ENCODE data around the gene ZNF598.
"Not testable (repeated sequence)": the region's sequence is repeated elsewhere in the genome, so short reads cannot be mapped to it uniquely, and the experiment has no call there.

The ZNF598 gene

DNA sequence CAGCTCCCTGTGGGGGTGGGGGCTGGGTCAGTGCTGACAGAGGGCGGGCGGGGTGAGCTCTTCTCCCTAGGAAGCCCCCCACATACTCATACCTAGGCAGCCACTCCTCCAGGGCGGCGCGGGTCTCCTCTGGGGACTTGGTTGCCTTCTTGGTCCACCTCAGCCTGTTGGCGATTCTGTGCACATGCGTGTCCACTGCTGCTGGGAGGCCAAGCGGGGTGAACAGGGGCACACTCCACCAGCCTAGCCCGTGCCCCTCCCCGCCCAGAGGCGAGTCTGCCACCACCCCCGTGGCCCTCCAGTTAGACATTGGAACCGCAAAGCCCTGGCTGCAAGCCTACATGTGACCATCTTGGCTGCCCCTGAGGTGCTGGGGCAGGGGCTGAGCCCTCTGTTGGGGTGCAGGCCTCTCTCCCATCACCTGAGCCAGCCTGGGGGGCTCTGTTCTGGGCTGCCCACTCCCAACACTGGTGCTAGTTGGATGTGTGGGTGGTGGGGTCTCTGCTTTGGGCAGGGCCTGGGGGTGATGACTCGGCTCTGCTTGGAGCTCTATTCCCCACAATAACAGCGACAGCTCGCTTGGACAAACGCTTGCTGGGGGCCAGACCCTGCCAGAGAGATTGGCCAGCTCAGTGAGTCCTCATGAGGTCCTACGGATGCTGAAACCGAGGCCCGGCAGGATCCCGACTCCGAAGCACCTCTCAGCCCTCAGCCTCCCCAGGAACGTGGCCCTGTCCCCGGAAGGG is 30.6 kb upstream of the ZNF598 start:
- no peak for DNase-seq

- peak; percentile 47 for DNase-seq
Measured at GRCh38 chr16:2039274-2040031, 29.8 kb upstream of the ZNF598 start.

DNA sequence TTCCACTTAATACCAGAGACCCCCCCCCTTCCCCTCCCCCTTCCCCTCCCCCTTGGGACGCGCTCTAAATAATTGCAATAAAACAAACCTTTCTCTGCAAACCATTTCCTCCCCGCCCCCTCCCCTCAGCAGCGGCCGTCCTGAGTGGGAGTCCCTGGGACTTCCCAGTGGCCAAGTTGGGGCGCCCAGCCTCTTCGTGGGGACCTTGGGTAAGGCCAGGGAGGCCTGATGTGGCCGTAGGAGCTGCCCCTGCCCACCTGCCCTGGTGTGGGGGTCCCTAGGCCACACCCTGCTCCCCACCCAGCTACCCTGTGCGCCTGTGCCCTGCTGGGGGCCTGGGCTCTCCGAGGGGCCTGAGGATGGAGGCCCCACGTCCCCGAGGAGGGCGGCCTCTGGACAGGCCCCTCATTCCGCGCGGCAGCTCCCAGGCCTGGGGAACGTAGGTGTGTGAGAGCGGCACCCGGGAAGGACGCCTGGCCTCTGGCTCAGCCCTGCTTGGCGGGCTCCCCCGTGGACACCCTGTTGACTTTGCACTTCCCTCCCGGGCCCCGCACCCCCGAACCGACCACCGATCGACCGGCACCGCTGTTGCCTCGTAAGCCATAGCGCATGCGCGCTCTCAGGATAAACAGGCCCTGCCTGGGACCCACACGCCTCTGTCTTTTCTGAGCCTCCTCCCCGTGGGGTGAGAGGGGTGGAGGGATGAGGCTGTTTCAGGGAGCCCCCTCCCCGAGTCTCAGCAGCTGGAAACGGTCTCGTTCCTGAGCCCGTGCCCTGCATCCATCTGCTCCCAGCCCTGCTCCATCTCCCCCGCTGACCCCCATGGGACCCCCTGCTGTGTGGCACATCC is 29.0 kb upstream of the ZNF598 start:
- no peak for DNase-seq

- DNase-seq, result no peak
Measured at GRCh38 chr16:2037647-2038381, 28.2 kb upstream of the ZNF598 start.

- no peak for DNase-seq
Measured at GRCh38 chr16:2037115-2037514, 27.5 kb upstream of the ZNF598 start.

DNA sequence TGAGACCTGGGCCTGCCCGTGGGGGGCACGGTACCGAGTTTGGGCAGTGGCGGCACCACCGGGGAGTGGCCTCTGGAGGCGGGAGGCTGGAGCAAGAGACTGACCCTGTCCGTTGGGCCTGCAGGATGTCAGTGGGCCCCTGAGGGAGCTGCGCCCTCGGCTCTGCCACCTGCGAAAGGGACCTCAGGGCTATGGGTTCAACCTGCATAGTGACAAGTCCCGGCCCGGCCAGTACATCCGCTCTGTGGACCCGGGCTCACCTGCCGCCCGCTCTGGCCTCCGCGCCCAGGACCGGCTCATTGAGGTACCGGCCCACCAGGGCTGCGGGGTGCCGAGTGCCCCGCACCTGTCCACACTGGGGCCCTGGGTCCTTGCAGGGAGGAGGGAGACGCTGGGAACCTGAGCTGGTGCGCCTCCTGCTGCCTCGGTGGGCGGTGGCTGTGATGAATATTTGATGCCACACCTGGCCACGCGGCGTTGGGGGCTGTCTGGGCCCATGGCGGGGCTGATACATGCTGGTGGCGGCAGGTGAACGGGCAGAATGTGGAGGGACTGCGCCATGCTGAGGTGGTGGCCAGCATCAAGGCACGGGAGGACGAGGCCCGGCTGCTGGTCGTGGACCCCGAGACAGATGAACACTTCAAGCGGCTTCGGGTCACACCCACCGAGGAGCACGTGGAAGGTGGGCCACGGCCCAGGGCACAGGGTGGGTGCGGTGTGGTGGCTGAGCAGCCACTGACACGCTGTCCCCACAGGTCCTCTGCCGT is 26.8 kb upstream of the ZNF598 start:
- DNase-seq, result no peak

DNA sequence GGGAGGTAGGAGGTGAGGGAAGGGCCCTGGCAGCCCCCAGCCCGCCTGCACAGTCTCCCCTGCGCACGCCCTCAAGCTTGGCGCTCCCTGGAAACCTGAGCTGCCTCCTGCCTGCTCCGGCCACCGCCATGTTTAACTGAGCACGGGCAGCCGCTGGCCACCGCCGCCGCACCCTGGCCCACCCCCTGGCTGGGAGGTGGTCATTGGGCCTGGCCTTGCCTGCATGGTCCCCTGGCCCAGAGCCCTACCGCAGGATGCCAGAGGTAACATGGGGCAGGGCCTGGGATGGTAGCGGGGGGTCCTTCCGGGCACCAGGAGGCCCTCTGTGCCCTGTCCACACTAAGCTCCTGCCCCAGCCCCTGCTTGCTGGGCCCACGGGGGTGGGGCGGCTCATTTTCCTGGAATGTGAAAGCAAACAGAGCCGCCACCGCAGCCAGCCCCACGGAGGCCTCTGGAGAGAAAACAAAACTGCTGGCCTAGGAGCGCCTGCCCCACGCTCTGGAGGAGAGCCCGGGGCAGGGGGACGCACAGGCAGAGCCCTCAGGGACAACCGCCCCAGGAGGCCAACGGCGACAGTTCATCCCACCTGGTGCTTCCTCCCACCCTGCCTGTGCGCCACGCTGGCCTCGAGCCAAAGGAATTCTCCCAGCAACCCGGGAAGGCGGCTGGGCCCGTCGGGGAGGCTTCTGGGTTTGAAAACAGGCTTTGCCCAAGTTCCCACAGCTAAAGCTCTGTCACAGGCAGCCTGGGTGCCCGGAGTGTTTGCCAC is 26.0 kb upstream of the ZNF598 start:
- peak; percentile 84 for DNase-seq

GRCh38 chr16:2034696-2035430 is 25.2 kb upstream of the ZNF598 start:
- DNase-seq, result no peak

DNA sequence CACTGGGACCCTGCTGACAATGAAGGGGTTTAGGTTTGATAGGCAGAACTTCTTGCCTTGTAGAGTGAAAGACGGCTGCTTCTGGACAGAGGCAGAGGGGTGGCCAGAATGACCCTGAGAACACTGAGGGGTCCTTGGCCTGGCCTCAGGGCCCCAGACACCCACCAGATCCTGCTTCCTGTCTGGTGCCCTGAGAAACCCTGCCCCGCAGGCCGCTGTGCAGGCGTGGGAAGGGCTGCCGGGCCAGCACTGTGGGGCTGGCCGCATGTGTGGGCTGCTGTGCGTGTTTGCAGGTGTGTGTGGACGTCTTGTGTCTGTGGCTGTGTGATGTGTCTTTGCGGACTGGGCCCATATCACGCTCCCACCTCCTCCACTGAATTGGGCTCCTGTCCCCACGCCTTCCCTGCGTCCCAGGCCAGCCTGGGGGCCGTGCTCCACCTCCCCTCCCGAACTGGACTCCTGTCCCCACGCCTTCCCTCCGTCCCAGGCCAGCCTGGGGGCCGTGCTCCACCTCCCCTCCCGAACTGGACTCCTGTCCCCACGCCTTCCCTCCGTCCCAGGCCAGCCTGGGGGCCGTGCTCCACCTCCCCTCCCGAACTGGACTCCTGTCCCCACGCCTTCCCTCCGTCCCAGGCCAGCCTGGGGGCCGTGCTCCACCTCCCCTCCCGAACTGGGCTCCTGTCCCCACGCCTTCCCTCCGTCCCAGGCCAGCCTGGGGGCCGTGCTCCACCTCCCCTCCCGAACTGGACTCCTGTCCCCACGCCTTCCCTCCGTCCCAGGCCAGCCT is 24.5 kb upstream of the ZNF598 start:
- not testable (repeated sequence) for DNase-seq

DNA sequence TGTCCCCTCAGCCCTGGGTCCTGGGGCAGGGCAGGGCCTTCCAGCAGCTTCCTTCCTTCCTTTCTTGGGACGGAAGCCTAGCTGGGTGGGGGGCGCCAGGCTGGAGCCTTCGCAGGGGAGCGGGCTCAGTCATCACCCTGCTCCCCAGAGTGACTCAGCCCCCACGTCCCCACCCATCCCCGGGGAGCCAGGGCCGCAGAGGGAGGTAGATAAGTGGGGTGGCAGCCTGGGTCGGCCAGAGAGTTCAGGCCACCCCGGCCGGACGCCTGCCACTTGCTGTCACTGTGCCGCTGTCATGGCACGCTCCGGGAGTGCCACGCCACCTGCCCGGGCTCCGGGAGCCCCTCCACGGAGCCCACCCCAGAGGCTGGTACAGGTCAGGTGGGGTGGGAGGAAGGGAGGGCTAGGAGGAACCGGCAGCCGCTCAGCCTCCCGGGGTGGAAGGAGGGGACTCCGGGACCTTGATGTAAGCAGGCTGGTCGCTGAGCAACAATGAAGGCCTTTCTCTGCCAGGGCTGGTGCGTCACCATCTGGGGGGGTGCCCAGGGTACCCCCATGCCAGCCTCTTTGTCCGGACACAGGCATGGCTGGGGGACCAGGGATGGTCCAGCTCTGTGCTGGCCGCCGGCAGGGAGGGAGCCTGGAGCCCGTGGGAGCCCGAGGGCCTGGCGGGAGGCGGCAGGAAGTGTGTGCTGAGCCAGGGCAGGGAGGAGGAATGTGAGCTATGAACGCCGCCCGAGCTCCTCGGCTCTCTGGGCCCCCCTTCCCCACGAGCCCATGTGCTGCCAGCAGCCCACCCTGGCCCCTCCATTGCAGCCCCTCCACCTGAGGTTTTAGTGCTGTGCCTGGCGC is 23.7 kb upstream of the ZNF598 start:
- DNase-seq, result peak; percentile 33

DNA sequence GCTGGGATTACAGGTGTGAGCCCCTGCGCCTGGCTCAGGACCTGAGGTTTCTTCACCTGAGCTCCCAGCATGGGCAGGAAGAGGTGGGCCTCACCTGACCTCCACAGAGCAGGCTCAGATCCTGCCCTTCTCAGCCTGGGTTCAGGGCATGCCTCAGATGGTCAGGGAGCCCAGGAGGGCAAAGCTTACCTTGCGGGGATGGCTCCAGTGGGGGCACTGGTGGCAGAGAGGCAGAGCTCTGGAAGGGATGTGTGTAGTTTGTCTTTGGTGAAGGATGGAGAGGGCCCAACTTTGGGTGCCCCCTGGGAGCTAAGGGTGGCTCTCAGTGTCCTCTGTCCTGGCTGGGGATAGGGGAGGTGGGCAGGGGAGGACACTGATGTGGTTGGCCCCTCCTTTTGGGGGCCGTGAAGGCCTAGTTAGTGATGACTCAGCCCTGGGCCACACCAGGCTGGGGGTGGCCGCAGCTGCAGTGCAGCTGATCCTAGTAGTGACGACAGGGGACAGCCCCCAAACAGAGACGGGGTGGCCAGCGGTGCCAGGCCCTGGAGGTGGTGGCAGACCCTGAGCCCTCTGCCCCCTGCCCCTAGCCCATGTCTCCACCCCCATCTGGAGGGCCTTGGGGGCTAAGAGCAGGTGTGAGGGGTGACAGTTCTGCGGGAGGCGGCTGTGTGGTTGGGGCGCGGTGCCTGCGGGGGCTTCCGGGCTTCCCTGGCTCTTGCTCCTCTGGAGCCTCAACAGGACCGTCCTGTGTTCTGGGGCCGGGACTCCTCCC is 22.9 kb upstream of the ZNF598 start:
- no peak for DNase-seq

GRCh38 chr16:2031081-2031577 is 21.5 kb upstream of the ZNF598 start:
- no peak for DNase-seq

DNA sequence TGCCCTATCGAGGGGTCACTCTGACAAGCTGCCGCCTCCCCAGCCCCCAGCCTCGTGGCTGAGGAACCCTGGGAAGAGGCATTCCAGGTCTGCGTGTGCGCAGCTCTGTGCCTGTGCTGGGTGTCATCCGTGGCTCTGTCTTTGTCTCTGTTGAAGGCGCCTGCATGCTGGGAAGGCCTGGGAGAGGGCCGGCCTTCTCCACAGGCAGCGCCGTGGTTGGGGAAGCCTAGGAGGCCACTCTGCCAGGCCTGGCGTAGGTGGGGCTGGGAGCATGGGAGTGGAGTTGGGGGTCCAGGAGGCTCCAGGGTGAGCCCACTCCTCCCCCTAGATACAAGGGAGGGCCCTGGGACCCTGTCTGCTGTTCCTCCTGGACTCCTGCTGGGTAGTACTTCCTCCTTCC is 20.4 kb upstream of the ZNF598 start:
- DNase-seq, result no peak

- DNase-seq, result no peak
Measured at GRCh38 chr16:2029350-2029749, 19.7 kb upstream of the ZNF598 start.

GRCh38 chr16:2028620-2029220 is 19.1 kb upstream of the ZNF598 start:
- DNase-seq, result peak; percentile 53

DNA sequence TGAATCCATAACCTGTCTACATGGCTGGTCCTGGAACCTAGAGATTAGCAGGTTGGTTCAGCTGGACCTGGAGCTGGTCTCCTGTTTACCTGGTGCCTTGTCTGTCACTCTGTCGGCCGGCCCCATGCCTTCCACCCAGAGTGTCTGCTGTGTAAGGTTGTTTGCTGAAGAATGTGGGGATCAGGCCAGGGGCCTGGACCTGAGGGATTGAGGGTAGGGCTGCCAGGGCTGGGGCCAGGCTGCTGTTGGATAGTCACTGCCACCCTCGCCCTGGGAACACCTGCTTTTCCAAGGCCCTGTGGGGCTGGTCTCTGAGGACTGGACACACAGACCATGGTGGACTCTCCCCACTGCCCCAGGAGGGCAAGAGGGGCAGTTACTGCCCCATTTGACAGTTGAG is 18.5 kb upstream of the ZNF598 start:
- no peak for DNase-seq
